ENCODE measurements around the gene AQR. TPM values are rescaled to one million over a fixed set of nuclear protein-coding genes. Genes with fewer than 3 reads are reported as not detected.

AQR gene
- total RNA-seq, 1 experiment from 2014 or later, result 54.4 TPM

DNA sequence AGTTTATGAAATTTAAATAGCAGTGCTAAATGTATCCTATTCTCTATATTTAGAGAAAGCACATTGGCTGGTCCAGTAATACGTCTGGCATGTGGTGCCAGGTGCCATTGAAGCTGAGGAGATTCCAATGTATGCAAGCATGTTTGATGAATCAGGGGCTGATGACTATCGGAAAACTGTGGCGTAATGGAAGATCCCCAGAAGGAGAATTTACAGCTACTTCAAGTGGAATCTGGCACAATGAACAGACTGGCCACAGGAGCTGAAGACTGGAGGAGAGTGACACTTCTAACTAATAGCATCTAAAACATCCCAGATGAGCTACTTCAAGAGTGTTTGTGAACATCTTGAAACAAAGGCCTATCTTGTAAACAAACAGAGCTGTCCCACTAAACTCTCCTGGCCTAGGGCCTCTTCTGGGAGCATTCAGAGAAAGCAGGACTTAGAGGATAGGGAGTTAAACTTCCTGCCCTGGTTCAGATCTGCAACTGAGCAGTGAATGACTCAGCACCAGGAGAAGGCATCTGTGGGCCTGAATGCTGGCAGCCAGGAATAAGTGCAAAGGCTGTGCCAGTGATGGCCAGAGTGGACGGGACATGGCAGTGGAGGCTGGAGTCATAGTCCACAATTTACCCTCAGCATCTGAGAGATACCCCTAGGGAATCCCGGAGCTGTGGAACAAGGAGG is 159.0 kb downstream of the AQR start:
- Mint-ChIP-seq H3K27ac (no peak overlapping the region), H3K4me3 (no peak overlapping the region), H3K9me3 (peaks cover 8 to 10% of the 10 kb centered on the region in 2 experiments), H3K36me3 (ENCODE audit: insufficient read depth in 1 of 3, low read depth in 3 of 3) (peaks cover 0 to 10% (median 3%) of the 10 kb centered on the region in 3 experiments; a peak in 4 of 7 replicates), H3K27me3 (ENCODE audit: low read depth) (peaks cover 2% of the 10 kb centered on the region; the same call in 1 of the 2 replicates), H3K4me1 (no peaks in the 10 kb centered on the region)
- Histone ChIP-seq H3K9ac (ENCODE audit: extremely low read depth, insufficient read length, low read length) (no peak overlapping the region), H4K8ac (replicated peaks; ENCODE audit: insufficient read length, low read depth, low read length) (no peak overlapping the region), H3K9me3 (ENCODE audit: control insufficient read depth, low read depth, low read length) (no peaks in the 10 kb centered on the region), H3K56ac (ENCODE audit: insufficient read length, low read depth, low read length) (no peak overlapping the region), H2BK120ac (ENCODE audit: low read depth, low read length, poor library complexity, severe bottlenecking) (no peak overlapping the region), H3K4me2 (ENCODE audit: insufficient read depth, insufficient read length, low read length) (no peak overlapping the region), H3K27me3 (ENCODE audit: insufficient read depth, low read length) (no peaks in the 10 kb centered on the region), H2BK15ac (ENCODE audit: low read depth, low read length) (no peak overlapping the region), H4K5ac (ENCODE audit: insufficient read length, low read depth, low read length) (no peak overlapping the region), H4K20me1 (ENCODE audit: control insufficient read depth, insufficient read depth, insufficient read length) (no peaks in the 10 kb centered on the region), H3K23ac (ENCODE audit: insufficient read length, low read depth, low read length) (no peak overlapping the region), H3T11ph (ENCODE audit: low read length) (no peak overlapping the region), H2BK5ac (ENCODE audit: insufficient read length, low read length) (no peak overlapping the region), H2AK5ac (ENCODE audit: insufficient read length, low read length) (no peak overlapping the region), H3K79me2 (ENCODE audit: insufficient read depth, low read length) (no peaks in the 10 kb centered on the region), H4K91ac (ENCODE audit: insufficient read length, low read depth, low read length) (no peak overlapping the region), H3K23me2 (ENCODE audit: insufficient read length, low read depth, low read length, poor library complexity, severe bottlenecking) (peaks cover 2% of the 10 kb centered on the region), H3K27ac (ENCODE audit: insufficient read length, low read depth, low read length) (no peak overlapping the region), H2BK20ac (ENCODE audit: low read depth, low read length, poor library complexity, severe bottlenecking) (no peak overlapping the region), H3K79me1 (ENCODE audit: insufficient read depth, low read depth, low read length, poor library complexity, severe bottlenecking) (no peaks in the 10 kb centered on the region), H3K4ac (ENCODE audit: low read depth, low read length) (no peak overlapping the region), H2BK12ac (ENCODE audit: insufficient read length, low read depth, low read length) (no peak overlapping the region), H3K4me1 (ENCODE audit: insufficient read depth, low read length) (no peaks in the 10 kb centered on the region), H3K18ac (ENCODE audit: insufficient read length, low read depth, low read length) (no peak overlapping the region), H2AFZ (ENCODE audit: low read length) (no peak overlapping the region), H3K14ac (ENCODE audit: insufficient read depth, low read length) (no peak overlapping the region)
- WGBS (ENCODE audit: extremely low coverage, insufficient read length, low lambda C conversion rate), result no CpG with 5 or more reads among the region's 5 CpGs
- TF ChIP-seq, protein P1, sequence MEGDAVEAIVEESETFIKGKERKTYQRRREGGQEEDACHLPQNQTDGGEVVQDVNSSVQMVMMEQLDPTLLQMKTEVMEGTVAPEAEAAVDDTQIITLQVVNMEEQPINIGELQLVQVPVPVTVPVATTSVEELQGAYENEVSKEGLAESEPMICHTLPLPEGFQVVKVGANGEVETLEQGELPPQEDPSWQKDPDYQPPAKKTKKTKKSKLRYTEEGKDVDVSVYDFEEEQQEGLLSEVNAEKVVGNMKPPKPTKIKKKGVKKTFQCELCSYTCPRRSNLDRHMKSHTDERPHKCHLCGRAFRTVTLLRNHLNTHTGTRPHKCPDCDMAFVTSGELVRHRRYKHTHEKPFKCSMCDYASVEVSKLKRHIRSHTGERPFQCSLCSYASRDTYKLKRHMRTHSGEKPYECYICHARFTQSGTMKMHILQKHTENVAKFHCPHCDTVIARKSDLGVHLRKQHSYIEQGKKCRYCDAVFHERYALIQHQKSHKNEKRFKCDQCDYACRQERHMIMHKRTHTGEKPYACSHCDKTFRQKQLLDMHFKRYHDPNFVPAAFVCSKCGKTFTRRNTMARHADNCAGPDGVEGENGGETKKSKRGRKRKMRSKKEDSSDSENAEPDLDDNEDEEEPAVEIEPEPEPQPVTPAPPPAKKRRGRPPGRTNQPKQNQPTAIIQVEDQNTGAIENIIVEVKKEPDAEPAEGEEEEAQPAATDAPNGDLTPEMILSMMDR (conservative IDR thresholded peaks at IDR 0.05), result no peak
- DNase-seq, result no peak
